Vagina (tissue), 2 donors: ENCODE measurements around the gene BMAL1. TPM values are rescaled to one million over a fixed set of nuclear protein-coding genes. Genes with fewer than 3 reads are reported as not detected.
A peak's percentile ranks its signal among the peaks of the same experiment; 100 is the strongest.

Source experiments
- DNase-seq, 2 donors: peaks; one replicate each; pipeline ENCODE4 v3.0.0-alpha.2; 2017; ENCODE audit errors: extremely low spot score in 2 of 2
- H3K27ac ChIP-seq: fragments of 200-600 bp; sonication (generic); one replicate; pipeline ENCODE4 v1.5.1; 2019
- H3K27me3 ChIP-seq: fragments of 200-600 bp; sonication (generic); one replicate; pipeline ENCODE4 v1.5.1; 2019
- H3K36me3 ChIP-seq, 2 donors: fragments of 200-600 bp; sonication (generic); one replicate each; pipeline ENCODE4 v1.5.1; 2017 to 2019
- H3K4me1 ChIP-seq: fragments of 200-600 bp; sonication (generic); one replicate; pipeline ENCODE4 v1.5.1; 2019
- H3K4me3 ChIP-seq, 2 donors: fragments of 200-600 bp; sonication (generic); 1 replicate in 1 of 2; 2 replicates in 1 of 2; pipeline ENCODE4 v1.5.1; 2016 to 2019
- H3K9me3 ChIP-seq: fragments of 200-600 bp; sonication (generic); one replicate; pipeline ENCODE4 v1.5.1; 2019
- CTCF ChIP-seq, 3 experiments: fragments of 450-650 bp in 2 of 3; fragments of 200-600 bp in 1 of 3; sonication (generic) in 1 of 3; IDR thresholded peaks; one replicate each; pipeline ENCODE4 v1.5.1; 2017 to 2019; ENCODE audit warnings: antibody characterized with exemption in 3 of 3, mild to moderate bottlenecking in 2 of 3, moderate library complexity in 2 of 3
- POLR2A ChIP-seq, 2 donors: fragments of 450-650 bp; IDR thresholded peaks; one replicate each; pipeline ENCODE4 v1.6.1; 2017; ENCODE audit warnings: antibody characterized with exemption in 2 of 2, mild to moderate bottlenecking in 2 of 2, moderate library complexity in 2 of 2
- POLR2AphosphoS5 ChIP-seq, 2 donors: sonication (generic); formaldehyde crosslinking; IDR thresholded peaks; one replicate each; pipeline ENCODE4 v1.9.0; 2017; ENCODE audit warnings: antibody characterized with exemption in 2 of 2, mild to moderate bottlenecking in 2 of 2, low read depth in 1 of 2; ENCODE audit not compliant: insufficient read depth in 1 of 2
- intact Hi-C: fragments of 100-400 bp; cut with DNase I; formaldehyde crosslinking; loops from one replicate; pipeline ENCODE4 v1.15.1; 2023
- total RNA-seq: library from RNA; depleted of rRNA; stranded (reverse); fragments of >200 nt; gene quantifications from one replicate; pipeline ENCODE4 v1.2.3, GENCODE V29; 2016

The BMAL1 gene
- total RNA-seq, 1 donor from 2014 or later = 44.0 TPM

DNA sequence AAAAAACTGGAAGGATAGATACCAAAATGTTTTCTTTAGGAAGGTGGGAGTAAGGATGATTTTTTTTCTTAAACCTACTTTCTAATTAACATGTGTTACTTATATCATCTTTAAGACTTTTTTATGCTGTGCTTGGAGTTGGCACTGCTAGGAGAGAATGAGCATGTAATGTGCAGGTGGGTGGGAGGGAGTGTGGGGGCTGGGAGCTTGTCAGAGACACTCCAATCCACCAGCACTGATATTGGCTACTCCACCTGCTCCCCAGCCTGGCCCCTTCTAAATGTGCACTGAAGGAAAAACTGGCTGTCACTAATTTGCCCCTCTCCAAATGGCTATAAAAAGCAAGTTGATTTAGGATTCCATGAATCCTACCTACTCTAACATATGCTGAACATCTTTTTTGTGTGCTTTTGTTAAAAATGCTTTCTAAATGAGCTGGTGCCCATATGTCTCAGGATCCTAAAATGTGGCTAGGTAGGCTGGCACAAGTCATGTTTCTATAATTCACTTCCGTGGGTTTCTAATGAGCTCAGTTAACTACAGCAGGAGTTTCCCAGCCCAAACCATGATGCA lies 44.3 kb upstream of the BMAL1 start:
- intact Hi-C loops = no loop called here
- H3K36me3 ChIP-seq = no peaks in the 10 kb centered on the region
- no peaks in the 10 kb centered on the region for H3K9me3 ChIP-seq
- DNase-seq = no peak
- H3K4me3 ChIP-seq = no peak overlapping the region
- H3K4me1 ChIP-seq = no peaks in the 10 kb centered on the region
- no peaks in the 10 kb centered on the region for H3K27me3 ChIP-seq
- TF ChIP-seq POLR2A (IDR thresholded peaks at IDR 0.05) (no peak), CTCF (IDR thresholded peaks at IDR 0.05) (no peak), POLR2AphosphoS5 (IDR thresholded peaks at IDR 0.05; ENCODE audit: insufficient read depth in 1 of 2, low read depth in 1 of 2) (no peak)
- no peak overlapping the region for H3K27ac ChIP-seq

- intact Hi-C loops = no loop called here
- Histone ChIP-seq H3K27me3 (no peaks in the 10 kb centered on the region), H3K4me3 (no peak overlapping the region), H3K36me3 (no peaks in the 10 kb centered on the region), H3K27ac (no peak overlapping the region), H3K9me3 (no peaks in the 10 kb centered on the region), H3K4me1 (no peaks in the 10 kb centered on the region)
- DNase-seq = no peak
- no peak for TF ChIP-seq POLR2AphosphoS5 (IDR thresholded peaks at IDR 0.05; ENCODE audit: insufficient read depth in 1 of 2, low read depth in 1 of 2)
- no peak for TF ChIP-seq POLR2A (IDR thresholded peaks at IDR 0.05)
- no peak for TF ChIP-seq CTCF (IDR thresholded peaks at IDR 0.05)
Measured at GRCh38 chr11:13235895-13236294, 41.7 kb upstream of the BMAL1 start.

DNA sequence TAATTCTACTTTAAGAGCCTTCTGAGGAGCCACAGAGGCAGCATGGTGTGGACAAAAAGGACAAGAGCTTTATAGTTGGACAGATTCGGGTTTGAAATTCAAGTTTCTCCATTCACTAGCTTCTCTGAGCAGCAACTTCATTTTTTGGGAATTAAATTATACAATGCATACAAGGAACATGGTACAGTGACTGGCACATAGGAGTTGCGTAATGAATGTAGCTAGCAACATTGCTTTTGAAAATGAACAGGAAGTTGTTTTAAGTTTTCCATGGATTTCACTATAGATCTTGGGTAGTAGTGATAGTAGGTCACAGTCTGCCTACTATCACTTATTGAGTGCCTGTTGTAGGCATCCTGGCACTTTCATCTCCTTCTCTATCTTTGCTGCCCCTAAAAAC lies 41.0 kb upstream of the BMAL1 start:
- no peak overlapping the region for H3K27ac ChIP-seq
- no peaks in the 10 kb centered on the region for H3K9me3 ChIP-seq
- no peak overlapping the region for H3K4me3 ChIP-seq
- intact Hi-C loops = no loop called here
- no peaks in the 10 kb centered on the region for H3K27me3 ChIP-seq
- no peaks in the 10 kb centered on the region for H3K36me3 ChIP-seq
- TF ChIP-seq POLR2AphosphoS5 (IDR thresholded peaks at IDR 0.05; ENCODE audit: insufficient read depth in 1 of 2, low read depth in 1 of 2) = no peak
- no peak for TF ChIP-seq POLR2A (IDR thresholded peaks at IDR 0.05)
- TF ChIP-seq CTCF (IDR thresholded peaks at IDR 0.05) = no peak
- no peak for DNase-seq
- no peaks in the 10 kb centered on the region for H3K4me1 ChIP-seq

GRCh38 chr11:13237761-13238160 lies 39.8 kb upstream of the BMAL1 start:
- Histone ChIP-seq H3K4me1 (no peaks in the 10 kb centered on the region), H3K4me3 (no peak overlapping the region), H3K9me3 (no peaks in the 10 kb centered on the region), H3K36me3 (no peaks in the 10 kb centered on the region), H3K27me3 (no peaks in the 10 kb centered on the region), H3K27ac (no peak overlapping the region)
- DNase-seq = no peak
- intact Hi-C loops = no loop called here
- TF ChIP-seq POLR2AphosphoS5 (IDR thresholded peaks at IDR 0.05; ENCODE audit: insufficient read depth in 1 of 2, low read depth in 1 of 2) (no peak), CTCF (IDR thresholded peaks at IDR 0.05) (no peak), POLR2A (IDR thresholded peaks at IDR 0.05) (no peak)

DNA sequence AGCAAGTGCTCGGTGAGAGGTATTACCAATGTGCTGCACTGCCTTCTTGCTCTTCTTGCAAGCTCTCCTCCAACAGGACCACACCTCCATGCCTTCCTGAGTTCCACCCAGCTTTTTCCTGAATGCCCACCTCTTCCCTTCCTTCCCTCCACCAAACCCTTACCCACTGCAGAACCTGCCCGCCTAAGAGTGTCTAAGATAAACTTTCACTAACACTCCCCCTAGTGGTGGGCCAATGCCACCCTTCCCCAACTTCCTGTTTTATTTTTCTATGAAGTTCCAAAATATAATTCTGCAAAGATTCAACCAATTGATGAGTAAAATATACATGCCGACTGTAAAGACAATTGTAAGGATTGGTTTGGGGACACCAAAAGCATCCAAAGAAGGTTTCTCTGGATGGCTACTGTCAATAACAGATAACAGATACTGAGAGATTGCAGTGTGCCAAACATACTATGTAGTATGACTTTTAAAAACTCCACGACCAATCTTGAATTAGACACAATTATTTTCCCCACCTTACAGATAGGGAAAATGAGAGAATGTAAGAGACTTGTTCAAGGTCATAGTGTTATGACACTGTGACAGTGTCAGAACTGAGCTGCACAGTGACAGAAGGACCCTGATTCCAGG lies 38.6 kb upstream of the BMAL1 start:
- H3K36me3 ChIP-seq = no peaks in the 10 kb centered on the region
- H3K27ac ChIP-seq = no peak overlapping the region
- no peaks in the 10 kb centered on the region for H3K4me1 ChIP-seq
- H3K27me3 ChIP-seq = no peaks in the 10 kb centered on the region
- no peaks in the 10 kb centered on the region for H3K9me3 ChIP-seq
- TF ChIP-seq POLR2A (IDR thresholded peaks at IDR 0.05) = no peak
- TF ChIP-seq CTCF (IDR thresholded peaks at IDR 0.05) = peak in 2 of 3 experiments; percentile 17 to 52
- TF ChIP-seq POLR2AphosphoS5 (IDR thresholded peaks at IDR 0.05; ENCODE audit: insufficient read depth in 1 of 2, low read depth in 1 of 2) = no peak
- no peak overlapping the region for H3K4me3 ChIP-seq
- no peak for DNase-seq
- intact Hi-C loops = no loop called here
